Left ventricle myocardium inferior (tissue), 1 donor: ENCODE results near the gene CDS1. TPM values are rescaled to one million over a fixed set of nuclear protein-coding genes. Genes with fewer than 3 reads are reported as not detected.

ENCODE experiments used
- DNase-seq: peaks from one replicate; pipeline ENCODE4 v3.0.0-alpha.2; 2020
- H3K27ac ChIP-seq: fragments of 200-600 bp; replicated peaks from 2 replicates; pipeline ENCODE4 v1.8.0; 2021
- H3K27me3 ChIP-seq: fragments of 200-600 bp; 2 replicates; pipeline ENCODE4 v1.8.0; 2021; ENCODE audit warnings: low read depth
- H3K36me3 ChIP-seq: fragments of 200-600 bp; 2 replicates; pipeline ENCODE4 v1.8.0; 2021
- H3K4me1 ChIP-seq: fragments of 200-600 bp; 2 replicates; pipeline ENCODE4 v1.8.0; 2021
- H3K4me3 ChIP-seq: fragments of 200-600 bp; 2 replicates; pipeline ENCODE4 v1.8.0; 2021; ENCODE audit warnings: mild to moderate bottlenecking, moderate library complexity
- H3K9me3 ChIP-seq: fragments of 200-600 bp; replicated peaks from 2 replicates; pipeline ENCODE4 v1.8.0; 2021
- intact Hi-C: fragments of 100-400 bp; cut with micrococcal nuclease; formaldehyde crosslinking; loops from one replicate; pipeline ENCODE4 v1.11.0; 2022
- total RNA-seq: library from RNA; stranded (reverse); fragmentation: NEBNext Ultra II Directional; extraction: Animal tissue kit (Norgen Biotek cat#: 25700); gene quantifications from one replicate; pipeline ENCODE4 v1.2.1, GENCODE V29; 2021
- TF ChIP-seq, protein P1 (sequence below): fragments of 200-600 bp; IDR thresholded peaks from 2 replicates; pipeline ENCODE4 v1.8.0; 2021; ENCODE audit warnings: antibody characterized with exemption, mild to moderate bottlenecking, borderline replicate concordance
- donor health status: DM: no; HTN: yes; CAD: no; lungs with severe emphysema.

CDS1 gene
- total RNA-seq, 1 donor from 2014 or later = 1.3 TPM

DNA sequence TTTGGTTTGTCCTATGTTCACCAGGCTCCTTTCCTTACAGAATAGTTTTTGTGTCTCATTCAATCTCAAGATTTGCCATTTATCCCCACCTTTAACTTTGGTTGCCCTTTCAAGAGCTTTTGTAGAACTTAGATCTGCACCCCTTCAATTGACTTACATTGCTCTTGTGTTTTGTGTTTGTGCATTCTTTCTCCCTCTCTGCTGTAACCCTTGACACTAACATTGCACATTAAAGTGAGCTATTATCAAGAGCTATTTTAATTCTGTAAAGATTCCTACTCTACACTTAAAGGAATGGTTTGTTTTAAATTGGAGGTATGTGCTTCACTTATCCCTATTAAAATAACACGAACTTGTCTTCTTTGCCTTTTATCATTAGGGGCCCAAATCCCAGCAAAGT lies 65.3 kb downstream of the CDS1 start:
- peaks cover 9% of the 10 kb centered on the region for H3K4me1 ChIP-seq
- H3K27me3 ChIP-seq = no peaks in the 10 kb centered on the region
- H3K4me3 ChIP-seq = no peak overlapping the region
- intact Hi-C loops = no loop called here
- TF ChIP-seq, protein P1, sequence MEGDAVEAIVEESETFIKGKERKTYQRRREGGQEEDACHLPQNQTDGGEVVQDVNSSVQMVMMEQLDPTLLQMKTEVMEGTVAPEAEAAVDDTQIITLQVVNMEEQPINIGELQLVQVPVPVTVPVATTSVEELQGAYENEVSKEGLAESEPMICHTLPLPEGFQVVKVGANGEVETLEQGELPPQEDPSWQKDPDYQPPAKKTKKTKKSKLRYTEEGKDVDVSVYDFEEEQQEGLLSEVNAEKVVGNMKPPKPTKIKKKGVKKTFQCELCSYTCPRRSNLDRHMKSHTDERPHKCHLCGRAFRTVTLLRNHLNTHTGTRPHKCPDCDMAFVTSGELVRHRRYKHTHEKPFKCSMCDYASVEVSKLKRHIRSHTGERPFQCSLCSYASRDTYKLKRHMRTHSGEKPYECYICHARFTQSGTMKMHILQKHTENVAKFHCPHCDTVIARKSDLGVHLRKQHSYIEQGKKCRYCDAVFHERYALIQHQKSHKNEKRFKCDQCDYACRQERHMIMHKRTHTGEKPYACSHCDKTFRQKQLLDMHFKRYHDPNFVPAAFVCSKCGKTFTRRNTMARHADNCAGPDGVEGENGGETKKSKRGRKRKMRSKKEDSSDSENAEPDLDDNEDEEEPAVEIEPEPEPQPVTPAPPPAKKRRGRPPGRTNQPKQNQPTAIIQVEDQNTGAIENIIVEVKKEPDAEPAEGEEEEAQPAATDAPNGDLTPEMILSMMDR = no peak
- no peaks in the 10 kb centered on the region for H3K36me3 ChIP-seq
- no peak for DNase-seq
- no peak overlapping the region for H3K27ac ChIP-seq
- H3K9me3 ChIP-seq = no peaks in the 10 kb centered on the region

GRCh38 chr4:84648863-84649647 lies 66.1 kb downstream of the CDS1 start:
- DNase-seq = no peak
- H3K27ac ChIP-seq = no peak overlapping the region

DNA sequence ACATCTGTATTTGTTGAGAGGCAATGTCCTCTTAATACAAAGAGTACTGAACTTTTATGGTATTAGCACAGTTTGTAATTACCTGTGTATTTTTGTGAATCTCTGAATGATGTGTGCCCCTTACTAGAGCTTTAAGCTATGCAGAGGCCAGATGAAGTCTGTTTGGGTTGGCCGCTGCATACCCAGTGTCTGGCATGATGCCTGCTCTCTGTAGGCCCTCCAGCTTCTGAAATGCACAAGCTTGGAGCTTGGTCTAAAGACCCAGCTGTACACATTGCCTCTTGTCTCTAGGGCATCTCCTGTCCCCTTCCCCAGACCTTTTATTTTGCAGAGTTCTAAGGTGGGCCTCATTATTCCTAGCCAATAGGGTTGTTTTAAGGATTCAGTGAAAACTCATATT lies 68.6 kb downstream of the CDS1 start:
- no peak overlapping the region for H3K27ac ChIP-seq
- no peaks in the 10 kb centered on the region for H3K27me3 ChIP-seq
- intact Hi-C loops = no loop called here
- peaks cover 9% of the 10 kb centered on the region for H3K4me1 ChIP-seq
- H3K36me3 ChIP-seq = no peaks in the 10 kb centered on the region
- no peak overlapping the region for H3K4me3 ChIP-seq
- H3K9me3 ChIP-seq = no peaks in the 10 kb centered on the region
- no peak for DNase-seq
- TF ChIP-seq, protein P1 = no peak

More at GRCh38 chr4:84648863-84649647, 66.1 kb downstream of the CDS1 start:
- TF ChIP-seq, protein P1 = no peak
- no peak overlapping the region for H3K4me3 ChIP-seq
- peaks cover 9% of the 10 kb centered on the region for H3K4me1 ChIP-seq
- H3K9me3 ChIP-seq = no peaks in the 10 kb centered on the region
- intact Hi-C loops = no loop called here
- H3K27me3 ChIP-seq = no peaks in the 10 kb centered on the region
- H3K36me3 ChIP-seq = no peaks in the 10 kb centered on the region

DNA sequence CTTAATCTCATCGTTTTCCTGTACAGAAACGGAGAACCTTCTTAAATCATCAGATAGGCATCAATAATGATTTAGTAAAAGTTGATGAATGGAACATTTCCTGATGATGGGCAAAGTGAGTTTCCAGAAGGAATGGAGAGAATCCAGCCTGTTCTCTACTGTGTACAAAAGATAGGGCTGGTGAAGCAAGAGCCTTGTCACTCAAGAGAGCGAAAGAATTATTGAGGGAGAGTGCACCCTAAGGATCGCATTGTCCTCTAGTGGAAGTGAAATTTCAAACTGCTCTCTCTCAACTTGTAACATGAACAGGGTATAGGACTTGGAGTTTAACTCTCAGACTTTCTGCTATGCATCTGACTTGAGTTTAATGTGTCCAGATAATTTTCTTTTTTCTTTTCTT lies 69.6 kb downstream of the CDS1 start:
- H3K4me1 ChIP-seq = peaks cover 9% of the 10 kb centered on the region
- no peaks in the 10 kb centered on the region for H3K36me3 ChIP-seq
- intact Hi-C loops = no loop called here
- TF ChIP-seq, protein P1 = no peak
- DNase-seq = no peak
- H3K4me3 ChIP-seq = no peak overlapping the region
- H3K27me3 ChIP-seq = no peaks in the 10 kb centered on the region
- H3K9me3 ChIP-seq = no peaks in the 10 kb centered on the region
- no peak overlapping the region for H3K27ac ChIP-seq

DNA sequence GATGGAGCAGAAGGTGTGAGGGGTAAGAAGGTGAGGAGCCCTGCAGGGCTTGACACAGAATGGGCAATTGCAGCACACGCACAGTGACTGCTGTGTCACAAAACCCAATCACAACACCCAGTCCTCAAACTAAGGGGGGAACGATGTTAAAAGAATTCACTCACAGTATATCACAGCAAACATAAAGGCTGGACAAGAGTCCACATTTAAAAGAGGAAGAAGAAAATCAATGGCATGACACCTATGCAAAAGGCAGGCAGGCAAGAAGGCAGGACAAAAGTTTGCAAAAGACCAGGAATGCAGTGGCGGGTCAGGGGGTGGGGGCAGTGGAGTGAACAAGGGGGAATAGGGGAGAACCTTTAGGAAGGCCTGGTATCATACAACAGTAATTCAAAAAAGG lies 77.7 kb downstream of the CDS1 start:
- TF ChIP-seq, protein P1 = no peak
- Histone ChIP-seq H3K27me3 (no peaks in the 10 kb centered on the region), H3K9me3 (no peaks in the 10 kb centered on the region), H3K27ac (no peak overlapping the region), H3K36me3 (peaks cover 8% of the 10 kb centered on the region), H3K4me1 (no peaks in the 10 kb centered on the region), H3K4me3 (no peak overlapping the region)
- DNase-seq = no peak
- intact Hi-C loops = no loop called here
